Glutamatergic neuron (in vitro differentiated cells): ENCODE data around the gene SEC62. TPM values are rescaled to one million over a fixed set of nuclear protein-coding genes. Genes with fewer than 3 reads are reported as not detected.

Source experiments
- DNase-seq: peaks from one replicate; pipeline ENCODE4 v3.0.0; 2022
- H3K27ac Mint-ChIP-seq: one replicate; pipeline ENCODE4 v1.8.0; 2020; ENCODE audit warnings: mild to moderate bottlenecking, mixed read lengths, inconsistent platforms; ENCODE audit not compliant: unreplicated experiment
- H3K27me3 Mint-ChIP-seq: one replicate; pipeline ENCODE4 v1.8.0; 2020; ENCODE audit warnings: mild to moderate bottlenecking, moderate library complexity, mixed read lengths, inconsistent platforms; ENCODE audit not compliant: unreplicated experiment
- H3K36me3 Mint-ChIP-seq: one replicate; pipeline ENCODE4 v1.8.0; 2020; ENCODE audit warnings: mild to moderate bottlenecking, mixed read lengths, inconsistent platforms; ENCODE audit not compliant: unreplicated experiment
- H3K4me1 Mint-ChIP-seq: one replicate; pipeline ENCODE4 v1.8.0; 2020; ENCODE audit warnings: mild to moderate bottlenecking, low read depth, mixed read lengths, inconsistent platforms; ENCODE audit not compliant: unreplicated experiment
- H3K4me3 Mint-ChIP-seq: one replicate; pipeline ENCODE4 v1.8.0; 2020; ENCODE audit warnings: mild to moderate bottlenecking, mixed read lengths, inconsistent platforms; ENCODE audit not compliant: unreplicated experiment
- H3K9me3 Mint-ChIP-seq: one replicate; pipeline ENCODE4 v1.8.0; 2020; ENCODE audit warnings: mild to moderate bottlenecking, moderate library complexity, mixed read lengths, inconsistent platforms; ENCODE audit not compliant: unreplicated experiment
- CTCF ChIP-seq: fragments of 200-600 bp; sonication (generic); IDR thresholded peaks from one replicate; pipeline ENCODE4 v1.5.0; 2021; ENCODE audit not compliant: partially characterized antibody, unreplicated experiment
- total RNA-seq: library from RNA; stranded (reverse); fragmentation: NEBNext Ultra II Directional; extraction: Animal tissue kit (Norgen Biotek cat#: 25700); gene quantifications from one replicate; pipeline ENCODE4 v1.2.1, GENCODE V29; 2021; ENCODE audit not compliant: unreplicated experiment

Gene SEC62
- total RNA-seq, 1 donor from 2014 or later, result 75.5 TPM

GRCh38 chr3:169992781-169993180, 26.2 kb downstream of the SEC62 start:
- no peak for TF ChIP-seq CTCF
- Mint-ChIP-seq H3K36me3 (no peaks in the 10 kb centered on the region), H3K4me3 (no peak overlapping the region), H3K4me1 (no peaks in the 10 kb centered on the region), H3K27ac (peak overlapping the region; percentile 35), H3K9me3 (peaks cover 2% of the 10 kb centered on the region), H3K27me3 (peaks cover 3% of the 10 kb centered on the region)
- no peak for DNase-seq

GRCh38 chr3:169993761-169994160, 27.2 kb downstream of the SEC62 start:
- H3K27me3 Mint-ChIP-seq, result peaks cover 4% of the 10 kb centered on the region

GRCh38 chr3:169996063-169996462, 29.5 kb downstream of the SEC62 start:
- peaks cover 4% of the 10 kb centered on the region for H3K27me3 Mint-ChIP-seq
- H3K36me3 Mint-ChIP-seq, result no peaks in the 10 kb centered on the region
- no peak overlapping the region for H3K27ac Mint-ChIP-seq
- H3K4me1 Mint-ChIP-seq, result no peaks in the 10 kb centered on the region
- peaks cover 2% of the 10 kb centered on the region for H3K9me3 Mint-ChIP-seq
- no peak for DNase-seq
- no peak overlapping the region for H3K4me3 Mint-ChIP-seq
- TF ChIP-seq CTCF, result no peak

More at GRCh38 chr3:169993761-169994160, 27.2 kb downstream of the SEC62 start:
- peaks cover 2% of the 10 kb centered on the region for H3K9me3 Mint-ChIP-seq
- no peak for TF ChIP-seq CTCF
- no peak overlapping the region for H3K27ac Mint-ChIP-seq
- no peaks in the 10 kb centered on the region for H3K36me3 Mint-ChIP-seq
- DNase-seq, result no peak
- no peaks in the 10 kb centered on the region for H3K4me1 Mint-ChIP-seq
- no peak overlapping the region for H3K4me3 Mint-ChIP-seq

GRCh38 chr3:169998668-169999131, 32.1 kb downstream of the SEC62 start:
- DNase-seq, result no peak
- Mint-ChIP-seq H3K9me3 (peaks cover 2% of the 10 kb centered on the region), H3K27ac (no peak overlapping the region), H3K36me3 (no peaks in the 10 kb centered on the region), H3K27me3 (peaks cover 1% of the 10 kb centered on the region), H3K4me3 (no peak overlapping the region), H3K4me1 (no peaks in the 10 kb centered on the region)
- TF ChIP-seq CTCF, result no peak

- no peak overlapping the region for H3K4me3 Mint-ChIP-seq
- no peak for DNase-seq
- H3K36me3 Mint-ChIP-seq, result no peaks in the 10 kb centered on the region
- no peak for TF ChIP-seq CTCF
- H3K27me3 Mint-ChIP-seq, result peaks cover 1% of the 10 kb centered on the region
- no peaks in the 10 kb centered on the region for H3K4me1 Mint-ChIP-seq
- H3K27ac Mint-ChIP-seq, result no peak overlapping the region
- H3K9me3 Mint-ChIP-seq, result peaks cover 2% of the 10 kb centered on the region
These were observed 32.8 kb downstream of the SEC62 start for GRCh38 chr3:169999433-169999832.
